Mononuclear cell (primary cell): Measurements from ENCODE around the gene SLC38A1. TPM values are rescaled to one million over a fixed set of nuclear protein-coding genes. Genes with fewer than 3 reads are reported as not detected.
"Not testable (repeated sequence)": the region's sequence is repeated elsewhere in the genome, so short reads cannot be mapped to it uniquely, and the experiment has no call there.

ENCODE experiments used
- H3K27me3 ChIP-seq: 2 replicates; pipeline ENCODE4 v1.6.0; 2011; ENCODE audit warnings: low read length, control low read depth; ENCODE audit not compliant: insufficient read depth
- H3K4me1 ChIP-seq: 2 replicates; pipeline ENCODE4 v1.5.1; 2011; ENCODE audit warnings: mild to moderate bottlenecking, low read length, control low read depth; ENCODE audit not compliant: insufficient read depth
- H3K4me3 ChIP-seq: 2 replicates; pipeline ENCODE4 v1.5.1; 2011; ENCODE audit warnings: mild to moderate bottlenecking, low read length, moderate library complexity
- H3K9me3 ChIP-seq: 2 replicates; pipeline ENCODE4 v1.5.1; 2011; ENCODE audit warnings: low read depth, mild to moderate bottlenecking, control low read depth, low read length
- total RNA-seq: library from RNA; depleted of rRNA; stranded (reverse); fragments of >200 nt; gene quantifications from one replicate; pipeline ENCODE4 v1.2.3, GENCODE V29; 2012

SLC38A1 gene
- total RNA-seq, result 308 TPM

DNA sequence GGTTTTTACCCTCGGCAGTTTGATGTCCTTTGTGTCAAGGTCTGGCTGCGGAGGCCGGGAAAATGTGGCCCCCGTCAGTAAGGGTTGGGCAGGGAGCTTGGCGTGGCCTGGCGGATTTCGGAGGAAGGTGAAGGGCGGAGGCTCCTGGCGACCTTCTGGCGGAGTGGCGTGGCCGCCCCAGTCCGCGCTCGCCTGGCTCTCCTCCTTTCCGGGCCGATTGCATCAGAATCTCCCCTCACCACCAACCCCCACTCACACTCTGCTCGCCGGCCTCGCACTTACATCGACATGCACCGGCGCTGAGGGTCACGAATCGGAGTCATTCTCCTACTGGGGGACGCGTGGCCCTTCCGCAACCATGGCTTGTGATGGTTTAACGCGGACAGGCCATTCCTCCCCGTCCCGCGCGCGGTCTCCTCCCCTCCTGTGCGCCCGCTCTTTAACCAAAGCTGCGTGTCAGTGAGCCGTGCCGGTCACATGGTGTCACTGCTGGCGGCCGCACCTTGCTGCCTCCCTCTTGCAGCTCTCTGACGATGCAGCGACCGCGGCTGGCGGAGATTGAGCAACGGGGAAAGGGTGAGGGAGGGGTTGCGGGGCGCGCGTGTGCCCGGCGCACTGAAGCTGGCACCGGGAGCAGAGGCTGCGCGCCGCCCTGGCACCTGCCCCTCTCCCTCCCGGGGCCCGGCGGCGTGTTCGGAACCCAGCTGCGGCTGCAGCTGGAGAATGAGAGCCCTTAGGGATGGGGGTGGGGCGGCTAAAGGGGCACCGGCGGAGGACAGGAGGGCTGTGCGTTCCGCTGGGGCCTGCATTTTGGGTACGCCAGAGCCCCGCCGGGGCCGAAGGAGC, at the start of gene SLC38A1:
TSS of gene SLC38A1 (minus strand) at position 461 of the 846 bp plus-strand sequence. CDS start 29,243 bp downstream, outside the sequence.
- Histone ChIP-seq H3K4me1 (peaks cover 44% of the 10 kb centered on the region), H3K27me3 (no peaks in the 10 kb centered on the region), H3K9me3 (no peaks in the 10 kb centered on the region), H3K4me3 (peak within 1 kb of the TSS; percentile 84)

DNA sequence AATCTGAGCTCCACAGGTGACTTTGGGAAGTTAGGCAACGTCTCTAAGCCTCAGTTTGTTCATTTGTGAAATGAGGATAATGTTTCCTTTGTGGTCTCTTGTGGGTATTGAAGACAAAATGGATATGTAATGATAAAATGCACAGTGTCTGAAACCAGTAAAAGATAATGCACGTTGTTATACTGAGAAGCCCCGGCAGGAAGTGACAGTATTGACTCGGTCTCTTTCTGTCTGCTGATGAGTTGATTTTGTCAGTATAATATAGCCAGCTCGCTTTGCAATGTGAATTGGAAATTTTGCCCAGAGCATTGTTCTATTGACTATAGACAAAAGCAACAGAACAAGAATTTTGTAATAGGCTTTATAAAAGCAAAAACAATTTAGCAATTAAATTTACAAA, 49.2 kb upstream of the SLC38A1 start:
- Histone ChIP-seq H3K4me3 (no peak overlapping the region), H3K9me3 (no peaks in the 10 kb centered on the region), H3K27me3 (peaks cover 4% of the 10 kb centered on the region), H3K4me1 (no peaks in the 10 kb centered on the region)

DNA sequence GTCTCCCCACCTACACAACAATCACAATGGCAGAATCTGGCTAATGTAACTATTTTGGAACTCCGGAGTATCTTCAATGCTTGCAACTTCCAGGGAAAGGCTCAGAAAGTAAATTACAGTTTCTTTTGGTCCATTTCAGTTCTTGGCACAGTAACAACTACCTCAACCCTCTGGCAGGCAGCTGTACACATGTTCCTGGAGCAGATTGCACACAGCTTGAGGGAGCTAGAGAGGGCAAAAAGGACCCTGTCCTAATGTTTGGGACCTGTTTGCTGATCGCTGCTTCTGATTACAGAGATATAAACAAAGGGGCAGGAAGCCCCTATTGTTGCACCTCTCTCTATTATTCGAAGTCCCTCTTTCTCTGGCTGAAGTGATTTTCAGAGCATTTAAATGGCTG, 35.2 kb upstream of the SLC38A1 start:
- H3K4me3 ChIP-seq, result no peak overlapping the region
- H3K9me3 ChIP-seq, result peaks cover 9% of the 10 kb centered on the region

GRCh38 chr12:46303039-46303666, 34.3 kb upstream of the SLC38A1 start:
- Histone ChIP-seq H3K9me3 (peaks cover 9% of the 10 kb centered on the region), H3K4me1 (peaks cover 4% of the 10 kb centered on the region), H3K27me3 (no peaks in the 10 kb centered on the region), H3K4me3 (no peak overlapping the region)

More for the DNA sequence above, 35.2 kb upstream of the SLC38A1 start:
- Histone ChIP-seq H3K4me1 (peaks cover 4% of the 10 kb centered on the region), H3K27me3 (no peaks in the 10 kb centered on the region)

DNA sequence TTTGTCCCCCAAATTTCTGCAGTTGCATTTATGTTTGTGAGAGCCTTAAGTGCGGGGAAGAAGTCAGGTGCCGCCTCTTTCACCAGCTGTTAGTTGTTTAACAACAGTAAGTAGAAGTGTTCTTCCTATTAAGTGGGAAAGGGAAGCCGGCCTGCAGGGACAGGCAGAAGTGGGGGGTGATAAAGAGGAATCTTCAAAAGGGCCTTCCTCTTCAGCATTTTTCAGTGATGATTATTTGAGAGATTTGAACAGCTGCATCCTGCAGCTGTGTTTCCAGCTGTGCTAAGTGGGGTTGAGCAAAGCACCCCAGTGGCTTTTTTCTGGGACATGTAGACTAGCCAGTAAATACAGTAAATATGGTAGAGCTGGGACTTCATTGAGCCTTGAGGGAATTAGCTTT, 32.1 kb upstream of the SLC38A1 start:
- Histone ChIP-seq H3K4me1 (peaks cover 9% of the 10 kb centered on the region), H3K9me3 (peaks cover 2% of the 10 kb centered on the region), H3K4me3 (no peak overlapping the region), H3K27me3 (no peaks in the 10 kb centered on the region)

DNA sequence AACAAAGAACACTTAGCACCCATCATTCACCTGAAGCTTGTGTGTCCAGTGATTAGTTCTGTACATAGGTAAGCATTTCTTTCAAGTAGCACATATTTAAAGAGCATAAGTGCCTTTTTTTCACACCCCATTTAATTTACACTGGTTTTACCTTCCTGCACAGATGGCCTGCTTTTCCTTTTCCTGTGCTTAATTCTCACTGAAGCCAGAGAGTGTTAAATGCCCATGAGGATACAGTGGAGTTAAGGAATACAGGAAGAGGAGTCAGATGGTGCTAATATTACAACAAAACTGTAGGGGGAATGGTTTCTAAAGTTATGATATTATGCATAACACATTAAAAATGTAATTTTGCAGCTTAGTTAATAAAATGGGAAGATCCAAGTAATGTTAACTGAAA, 31.0 kb upstream of the SLC38A1 start:
- H3K4me3 ChIP-seq, result no peak overlapping the region
- H3K27me3 ChIP-seq, result no peaks in the 10 kb centered on the region
- H3K9me3 ChIP-seq, result no peaks in the 10 kb centered on the region
- peaks cover 9% of the 10 kb centered on the region for H3K4me1 ChIP-seq

GRCh38 chr12:46298261-46298660, 29.4 kb upstream of the SLC38A1 start:
- H3K9me3 ChIP-seq, result no peaks in the 10 kb centered on the region
- H3K27me3 ChIP-seq, result no peaks in the 10 kb centered on the region
- H3K4me3 ChIP-seq, result no peak overlapping the region
- peaks cover 9% of the 10 kb centered on the region for H3K4me1 ChIP-seq

- no peaks in the 10 kb centered on the region for H3K27me3 ChIP-seq
- H3K9me3 ChIP-seq, result peaks cover 3% of the 10 kb centered on the region
- no peak overlapping the region for H3K4me3 ChIP-seq
Observed at GRCh38 chr12:46296822-46297221, 28.0 kb upstream of the SLC38A1 start.

DNA sequence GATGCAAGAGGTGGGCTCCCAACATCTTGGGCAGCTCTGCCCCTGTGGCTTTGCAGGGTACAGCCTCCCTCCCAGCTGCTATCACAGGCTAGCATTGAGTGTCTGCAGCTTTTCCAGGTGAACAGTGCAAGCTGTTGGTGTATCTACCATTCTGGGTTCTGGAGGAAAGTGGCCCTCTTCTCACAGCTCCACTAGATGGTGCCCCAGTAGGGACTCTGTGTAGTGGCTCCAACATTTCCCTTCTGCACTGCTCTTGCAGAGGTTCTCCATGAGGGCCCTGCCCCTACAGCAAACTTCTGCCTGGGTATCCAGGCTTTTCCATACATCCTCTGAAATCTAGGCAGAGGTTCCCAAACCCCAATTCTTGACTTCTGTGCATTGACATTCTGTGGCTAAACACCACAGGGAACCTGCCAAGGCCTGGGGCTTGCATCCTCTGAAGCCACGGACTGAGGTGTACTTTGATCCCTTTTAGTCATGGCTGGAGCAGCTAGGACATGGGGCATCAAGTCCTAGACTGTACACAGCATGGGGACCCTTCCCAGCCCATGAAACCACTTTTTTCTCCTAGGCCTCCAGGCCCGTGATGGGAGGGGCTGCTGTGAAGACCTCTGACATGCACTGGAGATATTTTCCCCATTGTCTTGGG, 24.0 kb upstream of the SLC38A1 start:
- H3K27me3 ChIP-seq, result no peaks in the 10 kb centered on the region
- H3K4me3 ChIP-seq, result no peak overlapping the region
- peaks cover 5% of the 10 kb centered on the region for H3K4me1 ChIP-seq
- peaks cover 6% of the 10 kb centered on the region for H3K9me3 ChIP-seq

More at GRCh38 chr12:46296822-46297221, 28.0 kb upstream of the SLC38A1 start:
- H3K4me1 ChIP-seq, result peaks cover 9% of the 10 kb centered on the region

DNA sequence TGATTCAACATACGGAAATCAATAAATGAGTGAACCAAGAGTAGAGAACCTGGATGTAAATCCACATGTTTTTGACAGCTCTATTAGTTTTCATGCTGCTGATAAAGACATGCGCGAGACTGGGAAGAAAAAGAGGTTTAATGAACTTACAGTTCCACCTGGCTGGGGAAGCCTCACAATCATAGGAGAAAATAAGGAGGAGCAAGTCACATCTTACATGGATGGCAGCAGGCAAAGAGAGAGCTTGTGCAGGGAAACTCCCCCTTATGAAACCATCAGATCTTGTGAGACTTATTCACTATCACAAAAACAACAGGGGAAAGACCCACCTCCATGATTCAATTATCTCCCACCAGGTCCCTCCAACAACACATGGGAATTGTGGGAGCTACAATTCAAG, 23.1 kb upstream of the SLC38A1 start:
- H3K9me3 ChIP-seq, H3K4me1 ChIP-seq, H3K27me3 ChIP-seq, H3K4me3 ChIP-seq: not testable (repeated sequence)

DNA sequence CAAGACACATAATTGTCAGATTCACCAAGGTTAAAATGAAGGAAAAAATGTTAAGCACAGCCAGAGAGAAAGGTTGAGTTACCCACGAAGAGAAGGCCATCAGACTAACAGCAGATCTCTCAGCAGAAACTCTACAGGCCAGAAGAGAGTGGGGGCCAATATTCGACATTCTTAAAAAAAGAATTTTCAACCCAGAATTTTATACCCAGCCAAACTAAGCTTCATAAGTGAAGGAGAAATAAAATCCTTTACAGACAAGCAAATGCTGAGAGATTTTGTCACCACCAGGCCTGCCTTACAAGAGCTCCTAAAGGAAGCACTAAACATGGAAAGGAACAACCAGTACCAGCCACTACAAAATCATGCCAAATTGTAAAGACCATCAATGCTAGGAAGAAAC, 16.3 kb upstream of the SLC38A1 start:
- H3K27me3 ChIP-seq, H3K4me3 ChIP-seq, H3K4me1 ChIP-seq: not testable (repeated sequence)
- peaks cover 41% of the 10 kb centered on the region for H3K9me3 ChIP-seq

DNA sequence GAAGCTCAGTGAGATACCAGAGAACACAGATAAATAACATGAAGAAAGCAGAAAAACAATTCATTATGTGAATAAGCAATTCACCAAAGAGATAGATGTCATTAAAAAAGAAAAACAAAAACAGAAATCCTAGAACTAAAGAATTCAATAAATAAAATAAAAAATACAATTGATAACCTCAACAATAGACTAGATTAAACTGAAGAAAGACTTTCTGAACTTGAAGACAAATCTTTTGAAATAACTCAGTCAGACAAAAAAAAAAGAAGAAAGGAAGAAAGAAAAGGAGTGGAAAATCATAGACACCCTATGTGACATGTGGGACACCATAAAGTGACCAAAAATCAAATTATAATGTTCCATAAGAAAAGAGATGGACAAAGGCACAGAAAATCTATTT, 14.0 kb upstream of the SLC38A1 start:
- Histone ChIP-seq H3K4me1 (no peaks in the 10 kb centered on the region), H3K4me3 (no peak overlapping the region), H3K27me3 (no peaks in the 10 kb centered on the region), H3K9me3 (peaks cover 41% of the 10 kb centered on the region)

GRCh38 chr12:46276756-46277155, 7.9 kb upstream of the SLC38A1 start:
- Histone ChIP-seq H3K27me3 (no peaks in the 10 kb centered on the region), H3K4me3 (no peak overlapping the region), H3K4me1 (no peaks in the 10 kb centered on the region), H3K9me3 (no peaks in the 10 kb centered on the region)

DNA sequence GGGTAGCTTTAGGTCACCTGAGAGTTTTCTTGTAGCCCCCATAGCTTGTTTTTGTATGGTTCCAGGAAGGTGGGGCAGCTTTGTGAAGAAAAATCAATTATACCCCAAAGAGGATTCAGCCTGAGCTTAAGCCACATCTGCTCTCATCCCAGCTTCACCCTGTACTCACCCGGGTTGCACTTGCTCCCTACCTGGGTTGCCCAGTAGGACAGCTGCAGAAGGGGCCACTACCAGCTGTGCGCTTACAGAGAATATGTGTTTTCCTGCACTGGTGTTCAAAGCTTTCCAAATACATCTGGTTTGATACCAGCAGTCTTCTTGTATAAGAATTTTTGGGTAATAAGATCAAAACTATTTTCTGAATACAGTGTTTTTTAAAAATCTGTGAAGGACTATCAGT, 3.0 kb upstream of the SLC38A1 start:
- Histone ChIP-seq H3K27me3 (no peaks in the 10 kb centered on the region), H3K4me1 (peaks cover 21% of the 10 kb centered on the region), H3K4me3 (no peak overlapping the region), H3K9me3 (no peaks in the 10 kb centered on the region)

DNA sequence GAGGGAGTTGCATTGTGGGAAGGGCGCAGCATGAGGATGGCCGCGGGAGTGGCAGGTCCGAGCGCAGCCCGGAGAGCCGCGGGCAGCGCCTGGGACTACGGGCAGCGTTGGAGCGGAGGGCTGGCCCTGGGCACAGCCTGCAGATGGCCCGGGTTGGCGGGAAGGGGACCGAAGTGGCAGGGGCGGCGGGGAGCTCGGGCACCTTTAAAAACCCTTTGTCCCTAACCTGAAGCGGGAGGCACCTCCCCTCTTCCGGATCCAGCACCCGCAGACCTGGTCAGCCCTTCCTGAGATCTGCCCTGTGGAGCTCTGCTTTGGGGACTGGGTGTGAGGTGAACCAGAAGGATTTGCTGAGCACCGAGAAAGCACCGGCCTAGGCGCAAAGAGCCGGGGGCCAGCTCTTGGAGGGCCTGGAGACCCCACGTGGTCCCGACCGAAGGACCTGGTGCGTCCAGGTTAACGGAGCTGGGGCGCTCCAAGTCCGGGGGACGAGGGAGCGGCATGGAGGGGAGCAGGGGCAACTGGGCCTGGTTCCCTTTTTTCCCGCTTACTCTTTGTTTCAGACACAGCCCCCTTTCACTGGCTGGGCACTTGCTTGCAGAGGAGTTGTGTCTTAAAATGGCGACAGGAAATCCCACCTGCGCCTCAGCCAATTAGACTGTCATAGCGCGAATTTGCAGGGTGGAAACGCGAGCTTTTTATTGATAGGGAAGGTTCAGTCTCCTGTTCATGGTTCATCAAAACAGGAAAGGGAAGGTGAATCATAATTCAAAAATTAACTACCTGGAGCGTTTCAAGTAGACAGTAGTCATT, 792 bp upstream of the SLC38A1 start:
- H3K27me3 ChIP-seq, result no peaks in the 10 kb centered on the region
- peak overlapping the region; percentile 84 for H3K4me3 ChIP-seq
- peaks cover 40% of the 10 kb centered on the region for H3K4me1 ChIP-seq
- no peaks in the 10 kb centered on the region for H3K9me3 ChIP-seq
